HG02973 (cell line): ENCODE results near the gene SOHLH2.

Source experiments
- ATAC-seq: cut with Tn5 transposase; IDR thresholded peaks from one replicate; pipeline ENCODE4 v1.9.1; 2021; ENCODE audit warnings: moderate library complexity; ENCODE audit not compliant: unreplicated experiment

SOHLH2 gene

DNA sequence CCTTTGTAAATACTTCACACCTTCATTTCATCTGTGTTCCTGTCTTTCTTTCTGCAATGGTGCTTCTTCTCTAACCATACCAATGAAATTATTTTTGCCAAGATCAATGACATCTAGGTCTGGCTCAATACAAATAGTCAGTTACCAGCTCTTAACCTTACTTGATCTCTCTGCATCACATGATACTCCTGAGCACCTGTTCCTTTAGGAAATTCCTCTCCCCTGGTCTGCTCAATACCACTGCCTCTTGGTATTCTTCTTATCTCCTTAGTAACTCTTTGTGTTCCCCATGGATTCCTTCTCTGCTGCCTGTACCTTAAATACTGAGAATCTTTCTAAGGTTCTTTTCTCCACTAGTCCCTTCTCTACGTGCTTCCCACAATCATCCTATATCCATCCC lies 25.9 kb downstream of the SOHLH2 start:
- ATAC-seq = no peak

DNA sequence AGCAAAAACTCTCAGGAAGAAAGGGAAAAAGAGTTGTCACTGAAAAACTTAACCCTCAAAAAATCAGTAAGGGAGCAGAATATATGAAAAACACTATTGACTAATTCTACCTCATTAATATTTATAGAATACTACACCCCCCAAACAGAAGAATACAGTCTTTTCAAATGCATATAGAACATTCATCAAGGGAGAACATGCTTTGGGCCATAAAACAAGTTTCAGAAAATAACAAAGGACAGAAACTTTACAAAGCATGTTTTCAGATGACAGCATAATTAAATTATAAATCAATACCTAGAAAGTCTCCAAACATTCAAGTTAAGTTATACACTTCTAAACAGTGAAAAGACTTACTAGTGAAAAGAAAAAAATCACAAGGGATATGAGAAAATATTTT lies 30.5 kb downstream of the SOHLH2 start:
- ATAC-seq = no peak

DNA sequence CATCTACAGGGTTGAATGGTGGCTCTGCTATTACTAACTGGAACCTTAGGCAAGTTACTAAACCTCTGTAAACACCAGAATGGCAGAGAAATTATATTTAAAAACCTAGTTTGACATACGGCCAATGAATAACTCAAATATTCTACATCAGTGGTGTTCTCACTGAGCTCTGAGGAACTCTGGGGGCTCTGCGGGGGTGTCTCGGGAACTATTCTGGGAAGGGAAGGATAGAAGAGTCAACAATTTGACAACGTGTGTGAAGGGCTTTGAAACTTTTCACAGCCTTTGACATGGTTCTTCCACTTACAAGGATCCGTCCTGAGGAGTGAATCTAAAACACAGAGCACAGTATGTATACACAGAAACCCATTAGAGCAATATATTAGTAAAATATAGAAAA lies 38.7 kb downstream of the SOHLH2 start:
- no peak for ATAC-seq

DNA sequence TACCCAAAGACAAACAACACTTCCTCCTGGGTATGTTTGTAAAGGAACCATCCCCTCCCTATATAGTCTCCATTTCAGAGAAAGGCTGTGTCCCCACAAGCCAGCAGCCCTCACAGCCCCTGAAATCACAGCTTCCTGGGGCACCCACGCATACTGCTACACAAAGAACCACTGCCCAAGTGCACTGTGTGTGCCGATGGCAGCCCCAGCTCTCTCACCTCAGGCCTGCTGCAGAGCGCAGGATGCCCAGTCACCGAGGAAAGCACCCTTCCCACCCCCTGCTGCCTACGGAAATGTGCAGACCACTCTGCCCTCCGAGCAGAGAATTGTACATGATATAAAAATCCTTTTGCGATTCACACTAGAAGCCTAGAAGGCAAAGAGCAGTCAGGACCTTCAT lies 39.4 kb downstream of the SOHLH2 start:
- no peak for ATAC-seq

DNA sequence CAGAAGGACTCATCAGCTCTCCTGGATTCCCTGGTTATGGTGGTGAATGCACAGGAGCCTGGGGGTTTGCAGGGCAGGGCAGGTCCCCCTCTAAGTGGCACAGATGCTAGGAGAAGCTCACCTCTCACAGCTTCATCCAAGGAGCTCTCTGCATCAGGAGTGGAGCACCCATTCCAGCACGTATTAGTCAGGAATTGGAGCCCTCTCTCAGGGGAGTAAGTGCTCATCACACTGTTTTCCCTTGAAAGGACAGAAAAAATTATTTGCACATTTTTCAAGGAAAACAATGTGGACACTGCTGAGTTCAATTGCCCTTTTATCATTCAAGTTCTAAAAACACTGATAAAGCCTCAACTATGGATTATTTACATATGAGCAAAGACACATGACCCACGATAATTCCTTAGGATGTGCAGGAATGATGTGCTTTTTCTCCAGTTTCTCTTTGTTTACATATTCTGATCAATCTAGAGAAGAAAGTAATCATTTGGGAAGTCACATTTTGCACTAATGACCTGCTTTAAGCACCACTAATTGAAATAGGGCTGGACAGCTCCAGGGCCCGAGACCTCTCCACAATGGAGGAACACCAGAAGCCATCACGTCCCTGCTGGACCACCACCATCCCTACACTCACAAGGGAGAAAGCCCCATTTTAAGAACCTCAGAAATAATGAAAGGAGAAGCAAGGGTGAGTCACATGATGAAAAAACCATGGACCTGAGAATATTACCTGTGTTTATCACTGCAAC lies 40.6 kb downstream of the SOHLH2 start:
- ATAC-seq = no peak

DNA sequence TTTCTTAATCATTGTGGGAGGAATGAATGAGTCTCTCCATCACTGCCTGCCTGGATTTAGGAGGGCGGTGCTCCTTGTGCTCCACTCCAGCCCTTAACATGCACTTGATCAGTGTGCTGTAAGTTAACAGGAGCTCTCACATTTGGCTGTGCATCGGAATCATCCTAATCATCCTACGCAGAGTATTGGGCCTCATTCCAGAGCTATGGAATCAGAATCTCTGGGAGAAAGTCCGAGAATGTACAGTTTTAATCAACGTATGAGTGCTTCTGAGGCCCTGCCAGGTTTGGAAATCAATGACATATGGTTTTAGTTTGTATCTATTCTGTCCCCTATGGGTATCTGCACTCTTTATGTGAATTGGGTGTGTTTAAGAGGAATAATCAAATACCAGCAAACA lies 48.3 kb downstream of the SOHLH2 start:
- no peak for ATAC-seq

DNA sequence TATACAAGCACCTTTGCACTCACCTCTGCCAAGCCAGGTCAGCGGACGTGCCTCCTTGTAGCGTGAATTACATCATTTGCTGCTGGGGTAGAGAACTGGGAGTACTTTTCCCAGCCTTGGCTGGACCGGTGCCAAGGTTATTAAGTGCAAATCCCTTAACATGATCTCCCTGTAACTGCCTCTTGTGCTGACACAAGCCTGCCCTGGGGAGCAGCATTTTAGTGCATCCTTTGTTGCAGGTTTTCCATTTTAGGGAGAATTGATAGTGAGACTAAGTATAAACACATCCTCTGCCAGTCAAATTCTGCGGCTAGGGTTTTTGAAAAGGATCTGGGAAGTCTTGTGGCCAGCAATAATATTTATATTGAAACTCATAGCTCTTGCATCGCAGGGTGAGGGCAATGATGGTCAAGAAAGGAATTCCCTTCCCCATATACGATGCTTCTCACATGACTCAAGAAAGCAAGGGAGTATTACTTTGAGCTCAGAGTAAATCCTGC lies 50.5 kb downstream of the SOHLH2 start:
- ATAC-seq = no peak

DNA sequence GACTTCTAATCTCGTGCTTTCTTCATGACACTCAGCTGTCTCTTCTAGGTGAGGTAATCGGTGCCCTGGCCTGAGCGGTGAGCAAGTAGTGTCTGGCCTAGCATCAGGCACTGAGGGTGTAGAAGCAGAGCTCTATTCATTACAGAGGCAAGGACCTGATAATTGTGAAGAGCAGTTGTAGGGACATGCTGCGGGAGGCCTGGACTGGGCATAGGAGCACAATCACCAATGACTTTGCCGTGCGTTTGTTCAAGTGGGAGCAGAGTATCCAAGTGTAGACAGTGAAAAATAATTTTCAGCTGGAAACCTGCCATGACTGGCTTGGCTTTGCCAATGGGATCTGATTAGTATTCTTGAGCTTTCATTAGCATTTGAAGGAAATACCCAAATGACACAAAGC lies 51.1 kb downstream of the SOHLH2 start:
- ATAC-seq = no peak

DNA sequence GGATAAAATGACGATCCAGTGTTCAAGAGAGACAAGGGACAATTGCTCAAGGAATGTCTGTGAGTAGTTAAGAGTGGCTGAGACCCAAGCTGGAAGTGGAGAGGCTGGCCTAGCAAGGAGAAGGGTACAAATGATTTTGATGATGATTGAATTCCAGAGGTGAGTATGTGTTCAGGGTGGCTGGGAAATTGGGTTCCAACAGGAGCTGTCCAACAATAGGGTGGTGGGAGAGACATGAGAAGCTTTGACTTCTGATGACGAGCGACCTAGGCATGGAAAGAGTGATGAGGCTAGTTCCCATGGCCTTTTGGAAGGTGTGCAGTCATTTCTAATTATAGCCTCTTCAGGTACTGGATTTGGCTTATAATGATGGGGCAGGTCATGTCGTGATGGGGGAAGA lies 54.1 kb downstream of the SOHLH2 start:
- no peak for ATAC-seq

DNA sequence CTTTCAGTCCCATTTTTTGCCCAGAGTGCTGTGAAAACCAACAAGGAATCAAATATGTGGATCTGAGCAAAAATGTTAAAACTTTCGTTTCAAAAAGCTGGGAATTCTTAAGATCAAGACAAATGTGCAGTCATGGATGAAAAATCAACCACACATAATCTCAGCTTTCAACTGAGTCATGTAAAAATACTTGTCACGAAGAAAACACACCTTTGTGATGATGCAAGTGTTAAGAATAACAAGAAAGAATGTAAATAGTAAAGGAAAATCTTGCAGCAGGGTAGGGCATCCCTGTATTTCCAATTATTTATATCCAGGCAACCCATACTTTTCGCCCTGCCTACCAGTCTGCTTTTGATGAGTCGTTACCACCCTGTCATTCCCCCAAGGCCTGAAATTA lies 55.7 kb downstream of the SOHLH2 start:
- ATAC-seq = no peak

DNA sequence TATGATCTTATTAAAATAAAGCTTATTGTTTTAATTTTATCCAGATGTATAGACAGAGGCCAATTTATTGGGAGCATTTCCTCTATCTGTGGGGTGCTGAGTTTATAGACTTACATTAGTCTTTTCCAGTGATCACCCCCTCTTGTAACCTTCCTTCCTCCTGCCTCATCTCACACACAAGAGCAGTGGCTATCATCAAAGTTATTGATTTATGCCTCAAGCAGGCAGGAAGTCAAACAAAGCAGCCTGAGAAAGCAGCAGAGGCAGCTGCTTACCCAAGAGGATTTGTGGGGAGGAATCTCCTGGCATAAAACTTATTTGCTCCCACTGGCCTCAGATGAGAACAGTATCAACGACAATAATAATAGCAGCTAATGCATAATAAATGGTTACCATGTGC lies 56.9 kb downstream of the SOHLH2 start:
- ATAC-seq = no peak

DNA sequence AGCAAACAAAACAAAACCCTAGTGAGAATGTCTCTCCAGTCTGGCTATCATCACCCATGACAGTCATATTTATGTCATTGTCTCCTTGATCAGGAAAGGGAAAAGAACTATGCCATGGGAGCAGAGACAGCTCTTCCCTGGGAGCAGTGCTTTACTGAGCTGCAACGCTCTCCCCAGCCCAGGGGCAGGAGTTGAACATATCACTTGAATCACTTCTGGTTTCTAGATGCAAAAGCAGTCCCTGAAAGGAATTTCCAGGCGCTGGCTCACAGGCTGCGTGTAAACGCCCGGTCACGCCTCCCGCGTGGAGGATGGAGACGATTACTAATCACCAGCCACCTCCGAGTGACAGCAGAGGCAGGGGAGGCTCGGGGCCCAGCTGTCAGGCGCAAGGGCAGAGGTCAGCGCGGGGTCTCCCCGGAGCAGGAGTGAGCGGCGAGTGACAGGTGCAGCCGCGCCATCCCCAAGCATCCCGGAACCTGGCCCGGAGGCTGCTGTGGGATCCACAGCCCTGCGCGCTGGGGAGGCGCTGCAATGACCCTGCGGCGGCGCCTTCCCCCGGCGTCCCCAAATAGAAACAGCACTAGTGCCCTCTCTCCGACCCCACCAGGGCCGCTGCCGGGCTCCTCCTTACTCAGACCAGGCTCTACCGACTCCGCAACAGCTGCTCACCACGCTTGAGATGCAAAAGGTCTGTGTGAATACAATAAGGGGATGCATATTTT lies 59.6 kb downstream of the SOHLH2 start:
- ATAC-seq = no peak

DNA sequence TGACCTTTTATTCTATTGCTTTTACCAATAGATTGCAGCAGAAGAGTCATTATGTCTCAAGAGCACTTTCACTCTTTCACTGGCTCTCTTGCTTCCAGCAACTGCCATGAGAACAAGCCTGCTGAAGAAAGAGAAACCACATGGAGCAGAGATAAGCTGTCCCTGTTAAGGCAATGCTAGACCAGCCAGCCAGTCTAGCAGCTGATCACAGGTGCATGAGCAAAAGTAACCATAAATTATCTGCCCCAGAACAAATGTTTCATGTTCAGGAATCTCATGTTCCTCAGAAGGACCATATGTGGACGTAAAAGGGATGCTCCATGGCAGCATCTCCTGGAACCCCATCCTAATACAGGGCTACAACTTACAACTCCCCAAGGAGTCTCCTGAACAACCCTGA lies 62.8 kb downstream of the SOHLH2 start:
- ATAC-seq = no peak

DNA sequence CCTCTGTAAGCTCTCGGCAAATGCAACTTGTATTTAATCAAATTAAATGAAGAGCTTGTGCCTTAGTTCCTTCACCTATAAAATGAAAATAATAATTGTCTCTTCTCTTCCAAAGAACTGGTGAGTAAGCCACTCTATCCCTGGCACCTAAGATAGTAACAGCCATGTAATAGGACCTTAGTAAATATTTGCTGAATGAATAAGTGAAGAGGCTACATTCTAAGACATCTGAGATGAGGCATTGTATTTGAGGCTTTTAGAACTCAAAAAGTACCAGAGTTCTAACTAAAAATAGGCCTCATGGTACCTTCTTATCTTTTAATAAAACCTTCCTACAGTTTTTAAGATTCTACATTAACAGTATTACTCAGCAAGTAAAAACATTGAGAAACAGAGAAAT lies 65.9 kb downstream of the SOHLH2 start:
- ATAC-seq = no peak

DNA sequence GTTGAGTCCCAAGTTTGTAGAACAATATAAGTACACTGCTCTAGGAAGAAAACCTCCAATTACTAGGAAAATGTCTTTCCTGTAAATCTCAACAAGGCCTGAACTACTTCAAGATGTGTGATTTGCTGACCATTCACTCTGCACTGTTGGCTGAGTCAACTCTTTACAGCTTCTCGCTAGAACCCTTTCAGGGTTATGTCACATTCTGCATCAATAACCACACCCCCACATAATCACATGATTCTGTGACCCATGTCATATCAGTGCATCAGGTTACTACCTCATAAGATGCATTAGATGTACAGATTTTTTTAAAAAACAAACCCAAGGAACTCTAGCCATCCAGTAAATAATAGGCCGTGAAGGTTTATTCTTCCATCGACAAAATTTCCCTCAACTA lies 67.0 kb downstream of the SOHLH2 start:
- no peak for ATAC-seq

DNA sequence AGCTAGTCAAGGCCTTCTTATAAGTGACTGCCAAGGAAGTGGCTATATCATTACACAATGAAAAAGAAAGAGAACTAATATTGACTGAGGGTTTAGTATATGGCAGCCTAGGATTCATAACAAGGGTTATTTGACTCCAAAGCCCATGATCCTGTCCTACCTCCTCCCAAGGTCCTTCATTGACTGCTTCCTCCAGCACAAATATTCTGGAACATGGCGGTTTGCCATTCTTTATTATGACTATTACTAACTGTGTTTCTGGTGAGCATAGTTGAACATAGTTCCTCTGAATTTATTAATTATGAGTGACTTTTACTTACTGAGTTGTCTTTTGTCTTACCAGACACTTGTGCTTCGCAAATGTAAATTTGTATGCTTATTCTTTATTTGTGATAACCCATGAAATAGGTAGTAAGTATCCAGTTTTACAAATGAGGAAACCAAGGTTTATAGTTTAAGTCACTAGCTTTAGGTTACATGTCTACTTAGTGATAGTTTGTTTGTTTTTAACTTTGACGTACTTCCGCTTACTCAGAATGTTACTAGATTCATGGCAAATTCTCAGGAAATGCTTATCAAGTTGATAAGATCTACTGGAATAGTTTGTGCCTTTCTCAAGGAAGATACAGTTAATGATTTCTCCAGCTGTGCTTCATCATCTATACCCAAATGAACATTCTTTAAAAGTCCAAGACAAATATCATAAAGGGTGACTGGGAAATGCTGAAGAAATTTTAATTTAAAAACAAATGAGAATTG lies 67.7 kb downstream of the SOHLH2 start:
- no peak for ATAC-seq

DNA sequence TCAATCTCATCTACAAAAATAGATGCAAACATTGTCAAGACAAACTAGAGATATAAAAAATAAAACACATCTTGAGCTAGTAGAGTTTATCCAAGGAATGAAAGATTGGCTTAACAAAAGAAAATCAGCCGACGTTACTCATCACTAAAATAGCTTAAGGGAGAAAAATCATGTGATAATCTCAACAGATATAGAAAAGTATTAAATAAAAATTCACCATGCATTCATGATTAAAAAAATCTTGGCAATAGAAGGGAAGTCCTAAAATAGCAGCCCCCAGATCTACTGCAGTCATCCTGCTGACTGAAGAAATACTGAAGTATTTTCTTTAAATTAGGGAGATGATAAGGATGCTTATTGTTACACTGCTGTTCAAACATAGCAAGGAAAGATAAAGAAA lies 70.6 kb downstream of the SOHLH2 start:
- no peak for ATAC-seq

DNA sequence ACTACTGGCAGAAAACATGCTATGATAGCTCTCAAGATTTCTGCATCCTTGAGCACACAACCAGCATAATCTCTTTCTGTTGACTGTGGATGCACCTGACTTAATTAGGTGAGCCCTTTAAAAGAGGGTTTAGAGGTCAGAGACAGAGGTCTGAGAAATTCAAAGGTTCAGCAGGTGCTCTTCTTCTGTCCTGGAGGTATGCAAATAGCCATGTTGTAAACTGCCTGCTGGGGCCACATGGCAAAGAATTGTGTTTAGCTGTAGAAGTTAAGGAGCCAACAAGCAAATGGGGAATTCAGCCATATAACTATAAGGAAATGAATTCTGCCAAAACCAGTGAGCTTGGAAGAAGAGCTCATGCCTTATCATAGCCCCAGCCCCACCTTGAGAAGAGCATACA lies 71.6 kb downstream of the SOHLH2 start:
- ATAC-seq = no peak

DNA sequence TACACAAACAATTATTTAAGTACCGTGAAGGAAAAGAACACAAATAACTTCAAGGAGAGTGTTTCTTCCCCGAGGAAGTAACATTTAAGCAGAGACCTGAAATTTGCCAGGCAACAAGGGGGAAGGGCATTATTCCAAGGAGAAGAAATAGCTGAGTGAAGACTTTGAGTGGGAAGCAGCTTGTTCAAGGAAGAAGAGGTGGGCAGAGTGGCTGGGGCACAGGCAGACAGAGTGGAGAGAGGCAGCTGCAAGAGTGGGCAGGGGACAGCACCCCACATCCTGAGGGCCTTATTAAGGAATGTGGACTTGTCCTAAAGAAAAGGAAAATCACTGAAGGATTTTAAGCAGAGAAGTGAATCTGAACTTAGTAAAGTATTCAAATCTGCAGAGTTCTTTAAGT lies 78.5 kb downstream of the SOHLH2 start:
- ATAC-seq = no peak

DNA sequence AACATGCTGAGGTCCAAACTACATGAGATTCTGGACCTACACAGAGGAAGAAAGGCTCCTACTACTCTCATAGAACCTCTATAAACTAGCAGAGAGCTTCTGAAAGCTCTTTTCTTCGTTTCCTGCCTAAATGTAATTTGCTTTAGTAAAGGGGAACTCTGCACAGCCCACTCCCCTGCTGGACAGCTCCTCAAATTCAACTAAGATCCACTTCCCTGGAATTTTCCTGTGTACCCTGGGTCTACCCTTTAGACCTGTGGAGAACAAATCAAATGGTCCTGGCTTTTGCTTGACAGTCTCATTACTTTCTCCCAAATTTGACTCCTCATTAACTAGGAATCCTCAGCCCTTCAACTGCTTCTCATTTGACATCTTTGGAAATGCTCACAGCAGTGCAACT lies 79.7 kb downstream of the SOHLH2 start:
- no peak for ATAC-seq

DNA sequence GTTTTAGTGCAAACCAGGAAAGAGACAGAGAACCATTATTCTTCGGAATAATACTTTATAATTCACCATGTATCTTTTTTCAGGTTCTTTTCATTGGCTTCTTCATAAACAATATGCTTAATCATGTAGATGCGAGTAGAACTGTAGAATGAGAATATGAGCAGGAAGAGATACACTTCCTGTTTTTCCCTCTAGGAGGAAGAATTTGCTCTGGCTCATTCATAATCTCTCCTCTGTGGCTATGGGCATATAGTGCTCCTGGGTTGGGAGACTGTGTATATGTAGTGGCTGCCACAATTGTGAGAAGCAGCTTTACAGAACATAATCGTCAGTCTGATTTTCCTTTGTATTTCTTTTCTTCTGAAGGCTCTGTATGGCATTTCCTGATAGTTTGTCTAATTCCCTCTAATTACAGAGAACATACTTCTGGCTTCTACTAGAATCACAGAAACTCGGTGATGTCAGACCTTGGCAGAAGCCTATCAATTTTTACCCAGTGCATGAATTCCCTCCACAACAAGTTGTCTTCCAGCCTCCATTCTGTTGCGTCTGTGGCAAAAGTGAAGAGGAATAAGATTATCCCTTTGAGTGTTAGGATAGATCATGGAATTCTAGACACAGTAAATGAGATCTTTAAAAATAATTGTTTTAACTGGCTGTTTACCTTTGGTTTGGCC lies 80.3 kb downstream of the SOHLH2 start:
- ATAC-seq = no peak
